ENCODE measurements around the gene ZAR1.

GRCh38 chr4:48472794-48473193, 17.3 kb upstream of the ZAR1 start:
- TF ChIP-seq POLR2A (IDR thresholded peaks at IDR 0.05) (no peak), POLR2AphosphoS5 (IDR thresholded peaks at IDR 0.05; ENCODE audit: insufficient read depth in 1 of 2, low read depth in 1 of 2) (no peak), CTCF (IDR thresholded peaks at IDR 0.05) (no peak)

Measured in vagina (tissue), 2 donors.